NCI-H446 (cell line): Measurements from ENCODE around the gene DRP2.
"Not testable (repeated sequence)": the region's sequence is repeated elsewhere in the genome, so short reads cannot be mapped to it uniquely, and the experiment has no call there.

Source experiments
- DNase-seq, 2 experiments: peaks; one replicate each; lab custom pipeline; 2025; lab: John Stamatoyannopoulos, UW

The DRP2 gene, protein sequence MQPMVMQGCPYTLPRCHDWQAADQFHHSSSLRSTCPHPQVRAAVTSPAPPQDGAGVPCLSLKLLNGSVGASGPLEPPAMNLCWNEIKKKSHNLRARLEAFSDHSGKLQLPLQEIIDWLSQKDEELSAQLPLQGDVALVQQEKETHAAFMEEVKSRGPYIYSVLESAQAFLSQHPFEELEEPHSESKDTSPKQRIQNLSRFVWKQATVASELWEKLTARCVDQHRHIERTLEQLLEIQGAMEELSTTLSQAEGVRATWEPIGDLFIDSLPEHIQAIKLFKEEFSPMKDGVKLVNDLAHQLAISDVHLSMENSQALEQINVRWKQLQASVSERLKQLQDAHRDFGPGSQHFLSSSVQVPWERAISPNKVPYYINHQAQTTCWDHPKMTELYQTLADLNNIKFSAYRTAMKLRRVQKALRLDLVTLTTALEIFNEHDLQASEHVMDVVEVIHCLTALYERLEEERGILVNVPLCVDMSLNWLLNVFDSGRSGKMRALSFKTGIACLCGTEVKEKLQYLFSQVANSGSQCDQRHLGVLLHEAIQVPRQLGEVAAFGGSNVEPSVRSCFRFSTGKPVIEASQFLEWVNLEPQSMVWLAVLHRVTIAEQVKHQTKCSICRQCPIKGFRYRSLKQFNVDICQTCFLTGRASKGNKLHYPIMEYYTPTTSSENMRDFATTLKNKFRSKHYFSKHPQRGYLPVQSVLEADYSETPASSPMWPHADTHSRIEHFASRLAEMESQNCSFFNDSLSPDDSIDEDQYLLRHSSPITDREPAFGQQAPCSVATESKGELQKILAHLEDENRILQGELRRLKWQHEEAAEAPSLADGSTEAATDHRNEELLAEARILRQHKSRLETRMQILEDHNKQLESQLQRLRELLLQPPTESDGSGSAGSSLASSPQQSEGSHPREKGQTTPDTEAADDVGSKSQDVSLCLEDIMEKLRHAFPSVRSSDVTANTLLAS

GRCh38 chrX:101219116-101219863 is at the start of gene DRP2:
Gene DRP2 (plus strand): TSS chrX:101219786. CDS start chrX:101231648, 11,862 bp downstream.
- DNase-seq, result no peak

- DNase-seq, result no peak
Observed at GRCh38 chrX:101171883-101172400, 47.6 kb upstream of the DRP2 start.

DNA sequence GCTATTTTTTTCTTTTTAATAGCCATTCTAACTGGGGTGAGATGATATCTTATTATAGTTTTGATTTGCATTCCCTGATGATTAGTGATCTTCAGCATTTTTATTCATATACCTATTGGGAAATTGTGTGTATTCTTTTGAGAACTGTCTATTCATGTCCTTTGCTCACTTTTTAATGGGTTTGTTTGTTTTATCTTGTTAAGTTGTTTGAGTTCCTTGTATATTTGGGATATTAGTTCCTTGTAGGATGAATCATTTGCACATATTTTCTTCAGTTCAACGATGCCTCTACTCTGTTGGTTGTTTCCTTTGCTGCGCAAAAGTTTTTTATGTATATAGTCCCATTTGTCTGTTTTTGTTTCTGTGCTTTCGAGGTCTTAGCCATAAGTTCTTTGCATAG is 43.1 kb upstream of the DRP2 start:
- no peak for DNase-seq

DNA sequence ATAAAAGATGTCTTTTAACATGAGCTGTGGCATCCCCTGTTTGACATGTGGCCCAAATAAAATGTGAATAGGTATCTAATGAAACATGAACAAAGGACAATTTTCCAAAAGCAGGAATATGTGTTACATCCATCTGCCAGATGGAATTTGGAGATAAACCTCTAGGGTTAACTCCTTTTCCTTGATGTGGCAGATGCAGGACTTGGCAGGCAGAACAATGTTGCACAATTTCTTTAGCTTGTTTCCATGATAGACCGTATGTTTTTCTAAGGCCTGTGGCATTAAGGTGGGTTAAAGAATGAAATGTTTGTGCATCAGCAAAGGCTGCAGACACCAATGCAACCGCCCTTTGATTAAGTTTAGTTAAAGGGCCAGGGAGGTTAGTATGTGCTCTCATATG is 34.7 kb upstream of the DRP2 start:
- not testable (repeated sequence) for DNase-seq

GRCh38 chrX:101187961-101188360 is 31.6 kb upstream of the DRP2 start:
- not testable (repeated sequence) for DNase-seq

DNA sequence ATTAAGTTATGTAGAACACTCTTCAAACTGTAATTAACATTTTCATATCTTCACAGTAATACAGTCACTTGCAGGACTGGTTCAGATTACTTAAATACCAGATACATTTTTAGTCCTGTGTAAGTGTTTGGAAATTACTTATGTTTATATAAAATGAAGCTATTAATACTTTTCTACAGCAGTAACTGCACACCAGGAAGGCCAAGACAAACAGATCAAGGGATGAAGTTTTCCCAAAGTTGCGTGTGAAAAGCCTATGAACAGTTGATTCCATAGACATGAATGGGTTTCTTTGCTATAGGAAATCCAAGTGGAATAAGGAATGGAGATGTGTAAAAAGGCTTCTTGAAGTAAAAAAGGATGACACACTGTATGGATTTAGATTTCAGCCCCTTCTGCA is 28.9 kb upstream of the DRP2 start:
- DNase-seq, result no peak

GRCh38 chrX:101191217-101191750 is 28.3 kb upstream of the DRP2 start:
- DNase-seq, result no peak

DNA sequence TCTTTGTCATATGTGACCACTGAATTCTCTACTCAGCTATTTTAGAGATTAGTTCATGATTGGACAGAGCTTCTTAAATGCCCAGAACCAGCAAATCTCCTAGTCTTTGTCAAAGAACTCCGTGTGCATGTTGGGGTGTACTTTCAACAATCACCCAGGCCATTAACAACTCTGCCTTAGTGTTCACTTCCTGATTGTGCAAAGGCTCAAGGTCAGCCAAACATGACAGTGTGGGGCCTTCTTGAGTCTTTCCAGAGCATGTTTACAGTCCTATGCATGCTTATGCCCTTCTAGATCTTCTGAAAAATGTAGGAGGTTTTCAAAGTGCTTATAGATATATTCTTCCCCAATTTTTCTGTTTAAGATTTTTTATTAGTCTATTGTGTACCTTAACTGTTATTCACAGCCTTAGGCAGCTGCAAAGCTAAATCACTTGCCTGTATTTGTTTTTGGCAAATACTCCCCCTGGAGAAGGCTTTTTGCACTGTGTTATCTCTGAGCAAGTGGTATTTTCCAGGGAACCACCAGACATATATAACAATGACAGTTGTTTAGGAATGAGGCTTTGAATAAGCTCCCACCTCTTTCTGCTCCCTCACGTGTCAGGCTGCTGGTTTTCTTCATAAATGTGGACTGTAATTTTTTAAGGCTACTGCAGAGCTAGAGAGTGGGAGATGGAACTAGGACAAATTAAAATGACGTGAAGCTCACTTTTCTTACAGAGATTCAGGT is 24.0 kb upstream of the DRP2 start:
- no peak for DNase-seq

- DNase-seq, result no peak
Observed at GRCh38 chrX:101203761-101204351, 15.7 kb upstream of the DRP2 start.

- DNase-seq, result peak in 1 of 2 experiments; percentile 11
Observed at GRCh38 chrX:101206471-101206870, 13.1 kb upstream of the DRP2 start.

- DNase-seq, result no peak
Observed at GRCh38 chrX:101208152-101208905, 11.3 kb upstream of the DRP2 start.

GRCh38 chrX:101210630-101211029 is 9.0 kb upstream of the DRP2 start:
- no peak for DNase-seq

- no peak for DNase-seq
Observed at GRCh38 chrX:101217689-101218088, 1.9 kb upstream of the DRP2 start.

DNA sequence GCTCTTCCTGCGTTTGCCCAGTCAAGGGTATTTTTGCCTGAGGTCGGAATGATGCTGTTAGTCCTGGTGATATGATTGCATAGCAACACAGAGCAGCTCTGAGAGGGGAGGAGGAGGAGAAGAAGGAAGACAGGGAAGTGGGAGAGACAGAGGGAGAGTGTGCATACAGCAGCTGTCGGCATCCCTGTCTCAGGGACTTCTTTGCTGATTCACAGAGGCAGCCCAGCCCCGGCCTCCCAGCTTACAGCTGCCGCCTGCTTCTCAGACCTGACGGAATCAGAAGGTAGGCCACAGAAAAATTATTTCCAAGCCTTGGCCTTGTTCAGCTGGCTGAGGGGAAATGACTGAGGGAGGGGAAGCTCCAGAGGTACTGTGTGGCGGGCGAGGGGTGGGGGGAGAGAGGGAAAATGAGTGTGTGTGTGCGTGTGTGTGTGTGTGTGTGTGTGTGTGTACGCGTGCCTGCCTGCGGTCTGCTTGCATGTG is 319 bp downstream of the DRP2 start:
- DNase-seq, result no peak

DNA sequence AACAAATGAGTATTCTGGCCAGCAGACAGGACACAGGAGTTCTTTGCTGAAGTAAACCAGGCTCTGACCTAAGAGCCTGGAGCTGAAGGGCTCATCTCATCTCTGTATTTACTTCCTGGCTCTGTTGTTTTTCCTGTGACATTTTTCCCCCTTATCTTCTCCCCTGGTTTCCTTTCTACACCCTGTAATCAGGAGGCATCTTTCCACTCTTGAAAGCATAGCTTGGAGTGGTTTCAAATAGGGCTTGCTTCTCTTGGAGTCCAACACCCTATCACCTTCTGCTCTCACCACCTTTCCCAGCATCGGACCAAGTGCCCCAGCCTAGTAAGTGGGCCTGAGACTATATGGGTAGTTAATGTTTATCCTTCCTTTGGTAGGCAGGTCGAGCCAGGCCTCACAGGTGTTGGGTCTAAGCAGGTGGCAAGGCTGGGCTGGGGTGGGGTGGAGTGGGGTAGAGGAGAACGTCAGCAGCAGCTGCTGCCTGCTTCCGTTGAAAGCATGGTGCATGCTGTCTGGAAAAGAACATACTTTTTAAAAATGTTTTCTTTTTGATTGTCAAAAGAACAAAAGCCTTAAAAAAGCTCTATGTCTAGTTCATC is 1.2 kb downstream of the DRP2 start:
- DNase-seq, result no peak

DNA sequence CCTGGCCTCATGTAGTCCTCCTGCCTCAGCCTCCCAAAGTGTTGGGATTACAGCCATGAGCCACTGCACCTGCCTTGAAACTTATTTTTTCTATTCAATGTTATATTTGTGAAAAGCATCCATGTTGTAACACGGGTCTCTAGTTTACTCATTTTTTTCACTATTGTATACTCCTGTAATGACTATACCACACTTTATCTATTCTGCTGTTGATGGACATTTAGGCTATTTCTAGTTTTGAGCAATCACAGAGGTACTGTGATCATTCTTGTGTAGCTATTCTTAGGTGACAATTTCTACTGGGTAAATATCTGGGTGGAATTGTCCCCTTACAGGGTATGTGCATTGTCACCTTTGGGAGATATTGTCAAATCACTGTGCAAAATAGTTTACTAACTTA is 3.6 kb downstream of the DRP2 start:
- no peak for DNase-seq

- DNase-seq, result no peak
Observed at GRCh38 chrX:101229170-101229569, 9.6 kb downstream of the DRP2 start.

DNA sequence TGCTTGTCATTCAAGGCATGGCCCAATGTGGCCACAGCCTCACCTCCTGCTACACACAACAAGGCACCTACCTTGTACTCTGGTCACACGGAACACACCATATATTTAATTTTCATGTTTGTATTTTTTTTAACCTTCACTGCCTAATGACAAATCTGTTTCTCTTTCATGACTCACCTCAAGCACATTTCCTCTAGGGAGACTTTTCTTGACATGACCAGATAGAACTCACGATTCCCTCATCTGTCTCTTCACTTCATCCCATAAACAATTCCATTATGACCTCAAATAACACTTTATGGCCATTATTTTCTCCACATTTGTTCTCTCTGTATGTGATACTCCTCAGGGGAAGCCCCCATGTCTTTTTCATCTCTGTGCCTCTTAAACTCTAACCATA is 11.1 kb downstream of the DRP2 start:
- DNase-seq, result no peak

GRCh38 chrX:101231080-101231479 is 11.5 kb downstream of the DRP2 start:
- no peak for DNase-seq
